ENCODE measurements around the gene SETD1B.

SETD1B gene

GRCh38 chr12:121796855-121797751 is 6.7 kb upstream of the SETD1B start:
- DNase-seq: peak; percentile 75

GRCh38 chr12:121797937-121798786 is 5.6 kb upstream of the SETD1B start:
- no peak for DNase-seq

- no peak for DNase-seq
Observed at GRCh38 chr12:121798787-121799155, 5.0 kb upstream of the SETD1B start.

- peak; percentile 78 for DNase-seq
Observed at GRCh38 chr12:121799156-121799841, 4.5 kb upstream of the SETD1B start.

GRCh38 chr12:121799842-121800693 is 3.7 kb upstream of the SETD1B start:
- peak; percentile 90 for DNase-seq

GRCh38 chr12:121800694-121801594 is 2.9 kb upstream of the SETD1B start:
- peak; percentile 76 for DNase-seq

- peak; percentile 55 for DNase-seq
Observed at GRCh38 chr12:121801595-121802484, 2.0 kb upstream of the SETD1B start.

GRCh38 chr12:121802485-121802842 is 1.3 kb upstream of the SETD1B start:
- no peak for DNase-seq

GRCh38 chr12:121802843-121803698 is 738 bp upstream of the SETD1B start:
- peak; percentile 95 for DNase-seq

- DNase-seq: peak; percentile 52
Observed at GRCh38 chr12:121804417-121805111, 755 bp downstream of the SETD1B start.

GRCh38 chr12:121805171-121806008 is 1.6 kb downstream of the SETD1B start:
- no peak for DNase-seq

GRCh38 chr12:121806009-121806545 is 2.3 kb downstream of the SETD1B start:
- no peak for DNase-seq

GRCh38 chr12:121806546-121807423 is 3.0 kb downstream of the SETD1B start:
- DNase-seq: no peak

GRCh38 chr12:121807642-121808347 is 4.0 kb downstream of the SETD1B start:
- DNase-seq: no peak

GRCh38 chr12:121808623-121809022 is 4.8 kb downstream of the SETD1B start:
- no peak for DNase-seq

- no peak for DNase-seq
Observed at GRCh38 chr12:121809712-121810116, 5.9 kb downstream of the SETD1B start.

Data from suppressor macrophage treated with lipopolysaccharide for 4 hours (primary cell).